HCT116 (cell line): ENCODE results near the gene GOT1. TPM values are rescaled to one million over a fixed set of nuclear protein-coding genes. Genes with fewer than 3 reads are reported as not detected.

Experiments used
- ATAC-seq: fragments of 200-7000 bp; cut with Tn5 transposase; 2 replicates; pipeline ENCODE4 v1.9.1; 2020; ENCODE audit warnings: mild to moderate bottlenecking, moderate library complexity
- BruUV-seq: library from RNA; stranded (reverse); fragments of 400-500 nt; replicated peaks from 2 replicates; lab custom pipeline; 2021; lab: Mats Ljungman, UMichigan
- CTCF ChIA-PET: fragments of 300-600 bp; sonication (Branson Sonifier 250); formaldehyde crosslinking; loops from one replicate; lab custom pipeline; 2021; ENCODE audit warnings: antibody characterized with exemption; lab: Charles Lee
- POLR2A ChIA-PET: fragments of 300-600, 350-600 bp; sonication (Branson Sonifier 250); formaldehyde crosslinking; loops from one replicate; lab custom pipeline; 2021; ENCODE audit warnings: antibody characterized with exemption; lab: Charles Lee
- RAD21 ChIA-PET, 2 experiments: fragments of 300-600 bp; sonication (Branson Sonifier 250); formaldehyde crosslinking; loops; one replicate each; lab custom pipeline; 2023; ENCODE audit warnings: low total read pairs in 2 of 2; ENCODE audit not compliant: uncharacterized antibody in 2 of 2, unreplicated experiment in 2 of 2, low non-redundant PET in 1 of 2; lab: Charles Lee
- DNase-seq: peaks from one replicate; pipeline ENCODE4 v3.0.0-alpha.2; 2010; ENCODE audit warnings: low read depth, low spot score
- H2AFZ ChIP-seq: fragments of 200-600 bp; shearing (Covaris generic), sonication (generic); 2 replicates; pipeline ENCODE4 v1.6.1; 2017; ENCODE audit warnings: low read depth, mixed run types, mixed read lengths, antibody characterized with exemption, low read length; ENCODE audit not compliant: poor library complexity, severe bottlenecking
- H3K27ac ChIP-seq: 2 replicates; pipeline ENCODE4 v1.5.1; 2012; ENCODE audit warnings: low read depth, low read length
- H3K27me3 ChIP-seq: fragments of 200-600 bp; sonication (generic); 2 replicates; pipeline ENCODE4 v1.6.1; 2016; ENCODE audit warnings: mixed run types, low read length, mixed read lengths; ENCODE audit not compliant: insufficient read depth
- H3K36me3 ChIP-seq, 2 experiments: fragments of 200-500 bp in 1 of 2; fragments of 200-600 bp in 1 of 2; sonication (Bioruptor generic) in 1 of 2; sonication (generic) in 1 of 2; 2 replicates each; pipeline versions ENCODE4 v1.5.1 to v1.6.1; 2014 to 2016; ENCODE audit warnings: low read length in 2 of 2, inconsistent platforms in 1 of 2, mixed read lengths in 1 of 2, mixed run types in 1 of 2; ENCODE audit not compliant: insufficient read depth in 2 of 2, control insufficient read depth in 1 of 2
- H3K4me1 ChIP-seq, 2 experiments: fragments of 200-600 bp in 1 of 2; sonication (generic) in 1 of 2; 2 replicates each; pipeline versions ENCODE4 v1.5.1 to v1.6.1; 2012 to 2017; ENCODE audit warnings: low read length in 2 of 2, inconsistent platforms in 1 of 2, mild to moderate bottlenecking in 1 of 2, mixed read lengths in 1 of 2, mixed run types in 1 of 2, moderate library complexity in 1 of 2; ENCODE audit not compliant: insufficient read depth in 2 of 2, control insufficient read depth in 1 of 2
- H3K4me2 ChIP-seq: fragments of 200-600 bp; sonication (generic); 2 replicates; pipeline ENCODE4 v1.6.1; 2017; ENCODE audit warnings: mixed run types, low read length, mixed read lengths
- H3K4me3 ChIP-seq, 2 experiments: fragments of 200-600 bp in 1 of 2; sonication (generic) in 1 of 2; replicated peaks in 1 of 2; 2 replicates each; pipeline ENCODE4 v1.5.1; 2011 to 2016; ENCODE audit warnings: low read length in 2 of 2, control low read depth in 1 of 2, low read depth in 1 of 2, mild to moderate bottlenecking in 1 of 2, mixed read lengths in 1 of 2, mixed run types in 1 of 2
- H3K79me2 ChIP-seq: fragments of 200-600 bp; sonication (generic); 2 replicates; pipeline ENCODE4 v1.6.1; 2017; ENCODE audit warnings: mild to moderate bottlenecking, mixed run types, low read length, moderate library complexity, mixed read lengths; ENCODE audit not compliant: insufficient read depth
- H3K9ac ChIP-seq: fragments of 200-600 bp; sonication (generic); 2 replicates; pipeline ENCODE4 v1.6.1; 2016; ENCODE audit warnings: low read length, mixed read lengths
- H3K9me2 ChIP-seq: fragments of 200-600 bp; sonication (generic), shearing (Covaris generic); 2 replicates; pipeline ENCODE4 v1.6.1; 2017; ENCODE audit warnings: mixed run types, mild to moderate bottlenecking, moderate library complexity; ENCODE audit not compliant: insufficient read depth
- H3K9me3 ChIP-seq, 2 experiments: fragments of 200-500 bp in 1 of 2; fragments of 200-600 bp in 1 of 2; sonication (Bioruptor generic) in 1 of 2; sonication (generic) in 1 of 2; 2 replicates each; pipeline ENCODE4 v1.6.1; 2014 to 2017; ENCODE audit warnings: low read length in 2 of 2, mixed read lengths in 2 of 2, inconsistent platforms in 1 of 2, low read depth in 1 of 2, mild to moderate bottlenecking in 1 of 2, mixed run types in 1 of 2, moderate library complexity in 1 of 2; ENCODE audit not compliant: control insufficient read depth in 1 of 2, insufficient read depth in 1 of 2
- H4K20me1 ChIP-seq: fragments of 200-600 bp; sonication (generic), shearing (Covaris generic); 2 replicates; pipeline ENCODE4 v1.6.1; 2017; ENCODE audit warnings: mixed run types, mild to moderate bottlenecking, moderate library complexity; ENCODE audit not compliant: insufficient read depth
- CTCF ChIP-seq, 3 experiments: fragments of 200-600 bp in 1 of 3; sonication (generic) in 1 of 3; IDR thresholded peaks in 2 of 3; conservative IDR thresholded peaks in 1 of 3; 2 replicates each; pipeline ENCODE4 v1.5.1; 2012 to 2017; ENCODE audit warnings: low read depth in 2 of 3, low read length in 2 of 3, antibody characterized with exemption in 1 of 3, borderline replicate concordance in 1 of 3, control low read depth in 1 of 3, mild to moderate bottlenecking in 1 of 3, mixed read lengths in 1 of 3, mixed run types in 1 of 3, moderate library complexity in 1 of 3; ENCODE audit not compliant: insufficient read depth in 1 of 3
- EGR1 ChIP-seq: IDR thresholded peaks from 2 replicates; pipeline ENCODE4 v1.6.1; 2012; ENCODE audit warnings: low read depth
- JUND ChIP-seq: IDR thresholded peaks from 2 replicates; pipeline ENCODE4 v1.6.1; 2012
- MAX ChIP-seq: IDR thresholded peaks from 2 replicates; pipeline ENCODE4 v1.6.1; 2012
- RAD21 ChIP-seq: IDR thresholded peaks from 2 replicates; pipeline ENCODE4 v1.6.1; 2012; ENCODE audit warnings: low read depth, mild to moderate bottlenecking
- SIN3A ChIP-seq: IDR thresholded peaks from 2 replicates; pipeline ENCODE4 v1.6.1; 2012; ENCODE audit warnings: low read depth
- SRF ChIP-seq: IDR thresholded peaks from 2 replicates; pipeline ENCODE4 v1.6.1; 2012; ENCODE audit warnings: low read depth
- ZFX ChIP-seq: fragments of 450-650 bp; IDR thresholded peaks from 2 replicates; pipeline ENCODE4 v1.6.1; 2017
- intact Hi-C: fragments of 100-400 bp; cut with micrococcal nuclease; formaldehyde crosslinking; loops from 2 replicates; pipeline ENCODE4 v1.10.0; 2022
- total RNA-seq: library from RNA; stranded (reverse); gene quantifications from one replicate; pipeline ENCODE4 v1.2.1, GENCODE V29; 2021; ENCODE audit not compliant: unreplicated experiment

GOT1 gene
- total RNA-seq, 1 experiment from 2014 or later: 135 TPM

GRCh38 chr10:99393683-99394082, 36.7 kb downstream of the GOT1 start:
- Histone ChIP-seq H3K9me2 (no peaks in the 10 kb centered on the region), H3K27me3 (peaks cover 8% of the 10 kb centered on the region), H3K27ac (no peak overlapping the region), H4K20me1 (no peaks in the 10 kb centered on the region), H3K79me2 (no peaks in the 10 kb centered on the region), H3K9me3 (no peaks in the 10 kb centered on the region), H2AFZ (no peak overlapping the region), H3K4me3 (no peak overlapping the region), H3K4me2 (no peak overlapping the region), H3K36me3 (peaks cover 10 to 16% of the 10 kb centered on the region in 2 experiments; a peak in 3 of 4 replicates)
- ChIA-PET CTCF (interaction anchor here (1.6 to 1.8 kb wide), 3 partner anchors 38 to 265 kb away, joined by 3 to 10 read pairs (median 5); partner anchors contain the start of genes ENTPD7 and GOT1), POLR2A (interaction anchor here (1.1 kb wide), 1 partner anchor 36 kb away, joined by 4 read pairs; the partner anchor contains the start of gene GOT1), RAD21 (no interaction called here)
- intact Hi-C loops: loop anchor here (2.0 to 5.0 kb wide), 3 partner anchors 39 to 319 kb away; no protein-coding TSS in a partner anchor
- DNase-seq (no peak), ATAC-seq (no peak)
- TF ChIP-seq ZFX: no peak
- TF ChIP-seq JUND: 0 out of 2 replicates have a peak, but pooled peaks have one; percentile 3
- TF ChIP-seq, all 23 proteins: peak for 1
- Histone ChIP-seq H3K9ac (no peak overlapping the region), H3K4me1 (peaks cover 15 to 31% of the 10 kb centered on the region in 2 experiments; a peak in 3 of 4 replicates)
- no TSS peak for BruUV-seq

- DNase-seq: no peak
- no peaks in the 10 kb centered on the region for H3K9me2 ChIP-seq
- POLR2A ChIA-PET: interaction anchor here (1.1 kb wide), 1 partner anchor 37 kb away, joined by 4 read pairs; the partner anchor contains the start of gene GOT1
- no peak overlapping the region for H2AFZ ChIP-seq
- no TSS peak for BruUV-seq
- H3K79me2 ChIP-seq: no peaks in the 10 kb centered on the region
- H3K4me3 ChIP-seq: no peak overlapping the region
- no peak for TF ChIP-seq CTCF (IDR thresholded peaks at IDR 0.05 in 2 of 3, conservative IDR thresholded peaks at IDR 0.05 in 1 of 3; ENCODE audit: borderline replicate concordance in 1 of 3, insufficient read depth in 1 of 3, low read depth in 2 of 3, low read length in 2 of 3)
- TF ChIP-seq EGR1: no peak
- no peak for TF ChIP-seq SIN3A
- TF ChIP-seq ZFX: no peak
- TF ChIP-seq JUND: no peak
- no peak for TF ChIP-seq SRF
- TF ChIP-seq MAX: no peak
- TF ChIP-seq RAD21: no peak
- H4K20me1 ChIP-seq: no peaks in the 10 kb centered on the region
- H3K9ac ChIP-seq: no peak overlapping the region
- ATAC-seq: 0 out of 2 replicates have a peak, but pooled peaks have one; percentile 12
- H3K4me2 ChIP-seq: peak overlapping the region; percentile 35
- peaks cover 8% of the 10 kb centered on the region for H3K27me3 ChIP-seq
- H3K9me3 ChIP-seq: no peaks in the 10 kb centered on the region
- CTCF ChIA-PET: interaction anchor here (0.8 to 2.1 kb wide), 9 partner anchors 8 to 266 kb away, joined by 3 to 10 read pairs (median 5); partner anchors contain the start of genes ENTPD7 and GOT1
- RAD21 ChIA-PET: no interaction called here
- peaks cover 5 to 13% of the 10 kb centered on the region in 2 experiments; a peak in 3 of 4 replicates for H3K36me3 ChIP-seq
- H3K27ac ChIP-seq: no peak overlapping the region
- intact Hi-C loops: loop anchor here (2.0 to 5.0 kb wide), 3 partner anchors 40 to 319 kb away; no protein-coding TSS in a partner anchor
- peaks cover 15 to 31% of the 10 kb centered on the region in 2 experiments; a peak in 3 of 4 replicates for H3K4me1 ChIP-seq
These were observed 37.4 kb downstream of the GOT1 start for GRCh38 chr10:99393036-99393435.
